ENCODE results near the gene ARMC5. TPM values are rescaled to one million over a fixed set of nuclear protein-coding genes. Genes with fewer than 3 reads are reported as not detected.
A peak's percentile ranks its signal among the peaks of the same experiment; 100 is the strongest.
"Not testable (repeated sequence)": the region's sequence is repeated elsewhere in the genome, so short reads cannot be mapped to it uniquely, and the experiment has no call there.

ARMC5 gene
- total RNA-seq, 1 experiment from 2014 or later = 11.3 TPM

- ATAC-seq (no peak), DNase-seq (ENCODE audit: low spot score) (no peak)
- POLR2A ChIA-PET = no interaction called here
- H3K4me3 Mint-ChIP-seq = no peak overlapping the region
- no peaks in the 10 kb centered on the region for H3K9me3 Mint-ChIP-seq
- CTCF ChIA-PET = interaction anchor here (2.0 to 3.0 kb wide), 2 partner anchors 42 to 45 kb away, joined by 7 to 10 read pairs; partner anchors contain the start of gene ARMC5
- no peak for TF ChIP-seq E2F1 (CRISPR knock-in tag; IDR thresholded peaks at IDR 0.05)
- TF ChIP-seq, protein P1, sequence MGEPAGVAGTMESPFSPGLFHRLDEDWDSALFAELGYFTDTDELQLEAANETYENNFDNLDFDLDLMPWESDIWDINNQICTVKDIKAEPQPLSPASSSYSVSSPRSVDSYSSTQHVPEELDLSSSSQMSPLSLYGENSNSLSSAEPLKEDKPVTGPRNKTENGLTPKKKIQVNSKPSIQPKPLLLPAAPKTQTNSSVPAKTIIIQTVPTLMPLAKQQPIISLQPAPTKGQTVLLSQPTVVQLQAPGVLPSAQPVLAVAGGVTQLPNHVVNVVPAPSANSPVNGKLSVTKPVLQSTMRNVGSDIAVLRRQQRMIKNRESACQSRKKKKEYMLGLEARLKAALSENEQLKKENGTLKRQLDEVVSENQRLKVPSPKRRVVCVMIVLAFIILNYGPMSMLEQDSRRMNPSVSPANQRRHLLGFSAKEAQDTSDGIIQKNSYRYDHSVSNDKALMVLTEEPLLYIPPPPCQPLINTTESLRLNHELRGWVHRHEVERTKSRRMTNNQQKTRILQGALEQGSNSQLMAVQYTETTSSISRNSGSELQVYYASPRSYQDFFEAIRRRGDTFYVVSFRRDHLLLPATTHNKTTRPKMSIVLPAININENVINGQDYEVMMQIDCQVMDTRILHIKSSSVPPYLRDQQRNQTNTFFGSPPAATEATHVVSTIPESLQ (CRISPR knock-in tag; IDR thresholded peaks at IDR 0.05) = no peak
- no peak for TF ChIP-seq KAT7 (CRISPR knock-in tag; IDR thresholded peaks at IDR 0.05; ENCODE audit: borderline replicate concordance)
- TF ChIP-seq E2F4 (CRISPR knock-in tag; IDR thresholded peaks at IDR 0.05; ENCODE audit: borderline replicate concordance, low read depth) = no peak
- TF ChIP-seq, protein P2, sequence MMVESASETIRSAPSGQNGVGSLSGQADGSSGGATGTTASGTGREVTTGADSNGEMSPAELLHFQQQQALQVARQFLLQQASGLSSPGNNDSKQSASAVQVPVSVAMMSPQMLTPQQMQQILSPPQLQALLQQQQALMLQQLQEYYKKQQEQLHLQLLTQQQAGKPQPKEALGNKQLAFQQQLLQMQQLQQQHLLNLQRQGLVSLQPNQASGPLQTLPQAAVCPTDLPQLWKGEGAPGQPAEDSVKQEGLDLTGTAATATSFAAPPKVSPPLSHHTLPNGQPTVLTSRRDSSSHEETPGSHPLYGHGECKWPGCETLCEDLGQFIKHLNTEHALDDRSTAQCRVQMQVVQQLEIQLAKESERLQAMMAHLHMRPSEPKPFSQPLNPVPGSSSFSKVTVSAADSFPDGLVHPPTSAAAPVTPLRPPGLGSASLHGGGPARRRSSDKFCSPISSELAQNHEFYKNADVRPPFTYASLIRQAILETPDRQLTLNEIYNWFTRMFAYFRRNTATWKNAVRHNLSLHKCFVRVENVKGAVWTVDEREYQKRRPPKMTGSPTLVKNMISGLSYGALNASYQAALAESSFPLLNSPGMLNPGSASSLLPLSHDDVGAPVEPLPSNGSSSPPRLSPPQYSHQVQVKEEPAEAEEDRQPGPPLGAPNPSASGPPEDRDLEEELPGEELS (CRISPR knock-in tag; IDR thresholded peaks at IDR 0.05) = no peak
- no peak for TF ChIP-seq ZNF423 (CRISPR knock-in tag; IDR thresholded peaks at IDR 0.05)
- no peak for TF ChIP-seq ZNF396 (CRISPR knock-in tag; IDR thresholded peaks at IDR 0.05; ENCODE audit: borderline replicate concordance)
- TF ChIP-seq SOX15 (CRISPR knock-in tag; IDR thresholded peaks at IDR 0.05) = no peak
- no peak for TF ChIP-seq ZBTB21 (CRISPR knock-in tag; IDR thresholded peaks at IDR 0.05; ENCODE audit: borderline replicate concordance)
- no peak for TF ChIP-seq NR1H2 (CRISPR knock-in tag; IDR thresholded peaks at IDR 0.05)
- no peak for TF ChIP-seq ZMAT4 (CRISPR knock-in tag; IDR thresholded peaks at IDR 0.05)
- TF ChIP-seq MYBL2 (CRISPR knock-in tag; IDR thresholded peaks at IDR 0.05) = no peak
- no peak for TF ChIP-seq ERG (CRISPR knock-in tag; IDR thresholded peaks at IDR 0.05)
- no peak for TF ChIP-seq ZNF219 (CRISPR knock-in tag; IDR thresholded peaks at IDR 0.05; ENCODE audit: borderline replicate concordance)
- TF ChIP-seq HMGA2 (CRISPR knock-in tag; IDR thresholded peaks at IDR 0.05) = no peak
- TF ChIP-seq, protein P3, sequence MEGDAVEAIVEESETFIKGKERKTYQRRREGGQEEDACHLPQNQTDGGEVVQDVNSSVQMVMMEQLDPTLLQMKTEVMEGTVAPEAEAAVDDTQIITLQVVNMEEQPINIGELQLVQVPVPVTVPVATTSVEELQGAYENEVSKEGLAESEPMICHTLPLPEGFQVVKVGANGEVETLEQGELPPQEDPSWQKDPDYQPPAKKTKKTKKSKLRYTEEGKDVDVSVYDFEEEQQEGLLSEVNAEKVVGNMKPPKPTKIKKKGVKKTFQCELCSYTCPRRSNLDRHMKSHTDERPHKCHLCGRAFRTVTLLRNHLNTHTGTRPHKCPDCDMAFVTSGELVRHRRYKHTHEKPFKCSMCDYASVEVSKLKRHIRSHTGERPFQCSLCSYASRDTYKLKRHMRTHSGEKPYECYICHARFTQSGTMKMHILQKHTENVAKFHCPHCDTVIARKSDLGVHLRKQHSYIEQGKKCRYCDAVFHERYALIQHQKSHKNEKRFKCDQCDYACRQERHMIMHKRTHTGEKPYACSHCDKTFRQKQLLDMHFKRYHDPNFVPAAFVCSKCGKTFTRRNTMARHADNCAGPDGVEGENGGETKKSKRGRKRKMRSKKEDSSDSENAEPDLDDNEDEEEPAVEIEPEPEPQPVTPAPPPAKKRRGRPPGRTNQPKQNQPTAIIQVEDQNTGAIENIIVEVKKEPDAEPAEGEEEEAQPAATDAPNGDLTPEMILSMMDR (IDR thresholded peaks at IDR 0.05) = no peak
- no peak for TF ChIP-seq NFYB (CRISPR knock-in tag; conservative IDR thresholded peaks at IDR 0.05; ENCODE audit: low read depth)
- TF ChIP-seq NR3C1 (CRISPR knock-in tag; conservative IDR thresholded peaks at IDR 0.05; ENCODE audit: low read depth) = no peak
- no peaks in the 10 kb centered on the region for H3K27me3 Mint-ChIP-seq (ENCODE audit: low read depth)
- peaks cover 5% of the 10 kb centered on the region; the same call in 1 of the 2 replicates for H3K36me3 Mint-ChIP-seq
- peaks cover 29% of the 10 kb centered on the region for H3K4me1 Mint-ChIP-seq
- H3K27ac Mint-ChIP-seq = peak overlapping the region; percentile 41; the same call in 1 of the 2 replicates
These were observed 43.7 kb downstream of the ARMC5 start for GRCh38 chr16:31502981-31503380.

DNA sequence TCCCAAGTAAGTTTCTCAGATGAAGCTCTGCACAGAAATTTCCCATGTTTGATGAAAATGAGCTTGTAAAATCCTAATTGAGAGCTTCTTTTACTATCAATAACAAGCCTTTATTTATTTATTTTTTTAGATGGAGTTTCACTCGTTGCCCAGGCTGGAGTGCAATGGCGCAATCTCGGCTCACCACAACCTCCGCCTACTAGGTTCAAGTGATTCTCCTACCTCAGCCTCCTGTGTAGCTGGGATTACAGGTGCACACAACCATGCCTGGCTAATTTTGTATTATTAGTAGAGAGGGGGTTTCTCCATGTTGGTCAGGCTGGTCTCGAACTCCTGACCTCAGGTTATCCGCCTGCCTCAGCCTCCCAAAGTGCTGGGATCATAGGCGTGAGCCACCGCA lies 44.3 kb downstream of the ARMC5 start:
- H3K36me3 Mint-ChIP-seq; H3K27me3 Mint-ChIP-seq (ENCODE audit: low read depth); DNase-seq (ENCODE audit: low spot score); H3K4me3 Mint-ChIP-seq; ATAC-seq; POLR2A ChIA-PET; H3K9me3 Mint-ChIP-seq; H3K27ac Mint-ChIP-seq: not testable (repeated sequence)
- peaks cover 31% of the 10 kb centered on the region for H3K4me1 Mint-ChIP-seq
- CTCF ChIA-PET = interaction anchor here (1.0 to 2.0 kb wide), 3 partner anchors 29 to 45 kb away, joined by 3 to 7 read pairs (median 4); partner anchors contain the start of gene ARMC5
